ENCODE measurements around the gene ABCC12. TPM values are rescaled to one million over a fixed set of nuclear protein-coding genes. Genes with fewer than 3 reads are reported as not detected.

Gene ABCC12
- total and polyA plus RNA-seq, 2 of the 4 experiments (the other 2 are of a cell fraction) = under 0.01 TPM; not detected in 1

- CTCF ChIA-PET = interaction anchor here (1.7 kb wide), 1 partner anchor 41 kb away, joined by 9 read pairs; no protein-coding TSS in a partner anchor
- Histone ChIP-seq H3K36me3 (ENCODE audit: control insufficient read depth, insufficient read depth, low read length) (no peaks in the 10 kb centered on the region), H4K8ac (ENCODE audit: low read depth in 2 of 2, low read length in 2 of 2) (peak overlapping the region; percentile 63 to 88), H2AFZ (replicated peaks; ENCODE audit: low read length, poor library complexity) (peak overlapping the region; percentile 65), H3K4me3 (ENCODE audit: insufficient read depth, low read depth, low read length) (no peak overlapping the region), H2BK120ac (ENCODE audit: low read depth, low read length) (peak overlapping the region; percentile 99), H4K5ac (ENCODE audit: low read depth, low read length) (peak overlapping the region; percentile 63), H3K4me2 (ENCODE audit: low read depth, low read length) (peak overlapping the region; percentile 28), H2AK5ac (ENCODE audit: low read depth, low read length) (peak overlapping the region; percentile 94), H3K27ac (ENCODE audit: insufficient read depth, low read length) (peak overlapping the region; percentile 93), H2BK20ac (ENCODE audit: low read depth, low read length) (peak overlapping the region; percentile 100), H2BK5ac (ENCODE audit: low read depth, low read length, poor library complexity, severe bottlenecking) (peak overlapping the region; percentile 91), H3K9me1 (ENCODE audit: insufficient read depth, low read length) (peaks cover 47% of the 10 kb centered on the region), H2BK15ac (ENCODE audit: low read depth, low read length) (peak overlapping the region; percentile 82; the same call in 2 of the 3 replicates), H2AK9ac (replicated peaks; ENCODE audit: low read depth, low read length, poor library complexity) (peak overlapping the region; percentile 13), H3K9me3 (ENCODE audit: control insufficient read depth, insufficient read depth, low read length) (no peaks in the 10 kb centered on the region), H3K79me1 (ENCODE audit: low read depth in 1 of 2, low read length in 2 of 2) (no peaks in the 10 kb centered on the region), H3K4me1 (ENCODE audit: control insufficient read depth, insufficient read depth, low read length) (peaks cover 27% of the 10 kb centered on the region), H3K18ac (ENCODE audit: low read depth, low read length) (peak overlapping the region; percentile 81), H3K14ac (replicated peaks; ENCODE audit: low read depth, low read length) (peak overlapping the region; percentile 88), H3K23ac (ENCODE audit: low read depth, low read length) (peak overlapping the region; percentile 89), H3K4ac (ENCODE audit: low read depth, low read length) (peak overlapping the region; percentile 97), H4K20me1 (ENCODE audit: insufficient read depth, low read length) (no peaks in the 10 kb centered on the region), H3K56ac (ENCODE audit: extremely low read depth, insufficient read depth, low read length) (peak overlapping the region; percentile 87), H3K9ac (ENCODE audit: low read depth, low read length) (no peak overlapping the region; the same call in 1 of the 2 replicates), H4K91ac (ENCODE audit: insufficient read depth, low read depth, low read length) (peak overlapping the region; percentile 98), H3K27me3 (ENCODE audit: control insufficient read depth, insufficient read depth, low read length) (no peaks in the 10 kb centered on the region)
- intact Hi-C loops (cut with micrococcal nuclease) = loop anchor here (2.0 to 10.0 kb wide), 3 partner anchors 71 to 980 kb away; partner anchors contain the start of gene NETO2
- ATAC-seq (ENCODE audit: low read depth) = peak; percentile 78
- DNase-seq = peak; percentile 100
- no CpG with 5 or more reads among the region's 5 CpGs for WGBS, 2 experiments (ENCODE audit: extremely low coverage in 2 of 2, insufficient read length in 1 of 2)
- POLR2A ChIA-PET (ENCODE audit: unreplicated experiment) = no interaction called here
- BruUV-seq (replicated peaks) = no TSS peak
- in situ Hi-C loops (cut with MboI; ENCODE audit: low sequenced_read_pairs) = no loop called here
- dilution Hi-C loops (cut with HindIII; ENCODE audit: low sequenced_read_pairs, unreplicated experiment) = no loop called here
- TF ChIP-seq MAFK (IDR thresholded peaks at IDR 0.05; ENCODE audit: low read depth, low read length) (peak; percentile 91), MAZ (IDR thresholded peaks at IDR 0.05; ENCODE audit: borderline replicate concordance, low read depth, low read length) (peak; percentile 99), RAD21 (IDR thresholded peaks at IDR 0.05; ENCODE audit: low read length) (peak; percentile 12; the same call in 1 of the 2 replicates), BHLHE40 (IDR thresholded peaks at IDR 0.05; ENCODE audit: low read depth, low read length) (peak; percentile 84), FOS (IDR thresholded peaks at IDR 0.05; ENCODE audit: low read depth, low read length) (peak; percentile 100), RCOR1 (IDR thresholded peaks at IDR 0.05; ENCODE audit: insufficient replicate concordance, low read length) (peak; percentile 92), NFE2L2 (IDR thresholded peaks at IDR 0.05; ENCODE audit: low read depth, low read length) (peak; percentile 96), POLR2A (IDR thresholded peaks at IDR 0.05; ENCODE audit: low read depth, low read length) (peak; percentile 57), CHD1 (IDR thresholded peaks at IDR 0.05; ENCODE audit: low read depth, low read length) (0 out of 2 replicates have a peak, but pooled peaks have one; percentile 86), CEBPB (IDR thresholded peaks at IDR 0.05; ENCODE audit: low read depth, low read length) (peak; percentile 81), MXI1 (IDR thresholded peaks at IDR 0.05; ENCODE audit: borderline replicate concordance, low read depth, low read length) (no peak), RFX5 (IDR thresholded peaks at IDR 0.05; ENCODE audit: low read depth, low read length) (no peak), SMC3 (IDR thresholded peaks at IDR 0.05; ENCODE audit: low read depth, low read length) (0 out of 2 replicates have a peak, but pooled peaks have one; percentile 2)
- TF ChIP-seq, protein P1, sequence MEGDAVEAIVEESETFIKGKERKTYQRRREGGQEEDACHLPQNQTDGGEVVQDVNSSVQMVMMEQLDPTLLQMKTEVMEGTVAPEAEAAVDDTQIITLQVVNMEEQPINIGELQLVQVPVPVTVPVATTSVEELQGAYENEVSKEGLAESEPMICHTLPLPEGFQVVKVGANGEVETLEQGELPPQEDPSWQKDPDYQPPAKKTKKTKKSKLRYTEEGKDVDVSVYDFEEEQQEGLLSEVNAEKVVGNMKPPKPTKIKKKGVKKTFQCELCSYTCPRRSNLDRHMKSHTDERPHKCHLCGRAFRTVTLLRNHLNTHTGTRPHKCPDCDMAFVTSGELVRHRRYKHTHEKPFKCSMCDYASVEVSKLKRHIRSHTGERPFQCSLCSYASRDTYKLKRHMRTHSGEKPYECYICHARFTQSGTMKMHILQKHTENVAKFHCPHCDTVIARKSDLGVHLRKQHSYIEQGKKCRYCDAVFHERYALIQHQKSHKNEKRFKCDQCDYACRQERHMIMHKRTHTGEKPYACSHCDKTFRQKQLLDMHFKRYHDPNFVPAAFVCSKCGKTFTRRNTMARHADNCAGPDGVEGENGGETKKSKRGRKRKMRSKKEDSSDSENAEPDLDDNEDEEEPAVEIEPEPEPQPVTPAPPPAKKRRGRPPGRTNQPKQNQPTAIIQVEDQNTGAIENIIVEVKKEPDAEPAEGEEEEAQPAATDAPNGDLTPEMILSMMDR (conservative IDR thresholded peaks at IDR 0.05; ENCODE audit: low read depth, low read length) = no peak
- TF ChIP-seq, protein P2, sequence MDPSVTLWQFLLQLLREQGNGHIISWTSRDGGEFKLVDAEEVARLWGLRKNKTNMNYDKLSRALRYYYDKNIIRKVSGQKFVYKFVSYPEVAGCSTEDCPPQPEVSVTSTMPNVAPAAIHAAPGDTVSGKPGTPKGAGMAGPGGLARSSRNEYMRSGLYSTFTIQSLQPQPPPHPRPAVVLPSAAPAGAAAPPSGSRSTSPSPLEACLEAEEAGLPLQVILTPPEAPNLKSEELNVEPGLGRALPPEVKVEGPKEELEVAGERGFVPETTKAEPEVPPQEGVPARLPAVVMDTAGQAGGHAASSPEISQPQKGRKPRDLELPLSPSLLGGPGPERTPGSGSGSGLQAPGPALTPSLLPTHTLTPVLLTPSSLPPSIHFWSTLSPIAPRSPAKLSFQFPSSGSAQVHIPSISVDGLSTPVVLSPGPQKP (IDR thresholded peaks at IDR 0.05; ENCODE audit: borderline replicate concordance, low read depth, low read length) = no peak
Observed at GRCh38 chr16:48123104-48123788, 32.5 kb downstream of the ABCC12 start.
